ENCODE measurements around the gene STOX2. TPM values are rescaled to one million over a fixed set of nuclear protein-coding genes. Genes with fewer than 3 reads are reported as not detected.

STOX2 gene
- total RNA-seq = 26.7 TPM in 2 replicates
- long read RNA-seq, partial matches to known transcripts = 10 of 22 reads
- long read RNA-seq, other reads (novel, unspliced or antisense) = 11 of 22 reads

- no peaks in the 10 kb centered on the region for H3K27me3 Mint-ChIP-seq (ENCODE audit: low read depth)
- H3K27ac Mint-ChIP-seq (ENCODE audit: unreplicated experiment) = peak within 1 kb of the TSS; percentile 85
- H3K9me3 Mint-ChIP-seq = peaks cover 10% of the 10 kb centered on the region
- TF ChIP-seq, protein P1, sequence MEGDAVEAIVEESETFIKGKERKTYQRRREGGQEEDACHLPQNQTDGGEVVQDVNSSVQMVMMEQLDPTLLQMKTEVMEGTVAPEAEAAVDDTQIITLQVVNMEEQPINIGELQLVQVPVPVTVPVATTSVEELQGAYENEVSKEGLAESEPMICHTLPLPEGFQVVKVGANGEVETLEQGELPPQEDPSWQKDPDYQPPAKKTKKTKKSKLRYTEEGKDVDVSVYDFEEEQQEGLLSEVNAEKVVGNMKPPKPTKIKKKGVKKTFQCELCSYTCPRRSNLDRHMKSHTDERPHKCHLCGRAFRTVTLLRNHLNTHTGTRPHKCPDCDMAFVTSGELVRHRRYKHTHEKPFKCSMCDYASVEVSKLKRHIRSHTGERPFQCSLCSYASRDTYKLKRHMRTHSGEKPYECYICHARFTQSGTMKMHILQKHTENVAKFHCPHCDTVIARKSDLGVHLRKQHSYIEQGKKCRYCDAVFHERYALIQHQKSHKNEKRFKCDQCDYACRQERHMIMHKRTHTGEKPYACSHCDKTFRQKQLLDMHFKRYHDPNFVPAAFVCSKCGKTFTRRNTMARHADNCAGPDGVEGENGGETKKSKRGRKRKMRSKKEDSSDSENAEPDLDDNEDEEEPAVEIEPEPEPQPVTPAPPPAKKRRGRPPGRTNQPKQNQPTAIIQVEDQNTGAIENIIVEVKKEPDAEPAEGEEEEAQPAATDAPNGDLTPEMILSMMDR (conservative IDR thresholded peaks at IDR 0.05) = no peak
- peaks cover 5% of the 10 kb centered on the region for H3K36me3 Mint-ChIP-seq (ENCODE audit: low read depth)
- DNase-seq (ENCODE audit: low read depth, low spot score) = peak; percentile 79
- no peak within 1 kb of the TSS for H3K4me3 Mint-ChIP-seq
- peaks cover 14% of the 10 kb centered on the region for H3K4me1 Mint-ChIP-seq
Observed at GRCh38 chr4:183905081-183905592, at the start of gene STOX2. STOX2 (plus strand) TSS chr4:183905307; CDS start chr4:183906791, 1,484 bp downstream.

DNA sequence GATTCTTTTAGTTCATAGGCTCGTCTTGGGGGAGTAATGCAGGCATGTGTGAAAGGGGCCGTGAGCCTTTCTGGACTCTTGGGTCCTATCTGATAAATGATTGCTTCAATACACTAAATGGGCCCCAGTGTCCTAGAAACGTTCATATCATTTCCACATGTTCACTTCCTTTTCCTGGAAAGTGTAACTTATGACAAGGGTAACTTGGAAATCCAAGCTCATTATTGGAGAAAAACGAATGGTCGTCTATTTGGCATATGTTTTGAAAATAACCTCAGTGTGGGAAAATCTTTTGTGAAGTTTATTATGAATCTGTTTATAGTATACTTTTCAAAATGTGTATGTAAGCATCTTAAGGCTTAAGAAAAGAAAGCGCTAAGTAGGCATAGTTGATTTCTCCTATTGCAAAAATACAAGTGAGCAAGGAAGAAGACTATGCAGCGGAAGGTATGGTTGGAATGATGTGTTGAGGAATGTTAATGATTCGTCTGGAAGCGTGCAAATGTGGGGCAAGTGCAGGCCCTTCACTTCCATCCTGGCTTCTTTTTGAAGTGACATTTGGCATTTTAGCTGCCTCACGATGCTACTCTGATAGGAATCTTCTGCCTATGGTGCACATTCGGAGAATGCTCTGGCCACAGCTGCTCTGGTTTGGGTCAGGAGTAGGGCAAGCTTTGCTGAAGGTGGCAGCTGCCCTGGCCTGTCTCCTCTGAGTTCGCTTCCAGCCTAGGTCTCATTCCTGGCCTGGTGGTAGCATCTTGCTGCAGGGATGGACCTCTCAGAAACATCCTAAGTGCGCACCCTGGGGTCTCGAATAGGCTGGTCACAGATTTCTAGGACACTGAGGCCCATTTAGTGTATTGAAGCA lies 49.5 kb upstream of the STOX2 start:
- Mint-ChIP-seq H3K36me3 (ENCODE audit: low read depth) (no peaks in the 10 kb centered on the region), H3K4me1 (peaks cover 29% of the 10 kb centered on the region), H3K27ac (ENCODE audit: unreplicated experiment) (no peak overlapping the region), H3K4me3 (no peak overlapping the region), H3K27me3 (ENCODE audit: low read depth) (peaks cover 14% of the 10 kb centered on the region), H3K9me3 (peaks cover 2% of the 10 kb centered on the region)
- no peak for DNase-seq (ENCODE audit: low read depth, low spot score)
- TF ChIP-seq, protein P1 (conservative IDR thresholded peaks at IDR 0.05) = no peak

- Mint-ChIP-seq H3K9me3 (peaks cover 2% of the 10 kb centered on the region), H3K36me3 (ENCODE audit: low read depth) (no peaks in the 10 kb centered on the region), H3K27me3 (ENCODE audit: low read depth) (peaks cover 10% of the 10 kb centered on the region), H3K4me1 (peaks cover 35% of the 10 kb centered on the region), H3K4me3 (no peak overlapping the region), H3K27ac (ENCODE audit: unreplicated experiment) (no peak overlapping the region)
- no peak for DNase-seq (ENCODE audit: low read depth, low spot score)
- TF ChIP-seq, protein P1 (conservative IDR thresholded peaks at IDR 0.05) = no peak
Observed at GRCh38 chr4:183857040-183857439, 48.1 kb upstream of the STOX2 start.

- peak overlapping the region; percentile 8 for H3K4me3 Mint-ChIP-seq
Observed at GRCh38 chr4:183858011-183858615, 47.0 kb upstream of the STOX2 start.

DNA sequence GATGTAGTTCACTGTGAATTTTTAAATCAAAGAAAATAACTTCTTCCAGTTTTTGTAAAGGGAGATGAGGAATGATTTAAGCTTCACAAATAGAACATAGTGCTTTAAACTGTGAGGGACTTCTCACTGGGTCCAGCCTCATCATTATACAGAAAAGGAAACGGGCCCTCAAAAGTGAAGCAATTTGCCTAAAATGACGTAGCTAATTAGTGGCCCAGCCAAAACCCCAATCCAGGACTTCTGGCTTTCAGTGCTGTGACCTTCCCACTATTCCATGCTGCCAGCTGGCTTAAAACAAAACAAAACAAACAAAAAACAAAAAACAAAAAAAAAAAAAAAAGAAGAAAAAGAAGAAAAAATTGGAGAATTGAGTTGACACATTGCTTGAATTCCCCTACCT lies 45.0 kb upstream of the STOX2 start:
- no peak overlapping the region for H3K27ac Mint-ChIP-seq (ENCODE audit: unreplicated experiment)
- peaks cover 35% of the 10 kb centered on the region for H3K4me1 Mint-ChIP-seq

More at GRCh38 chr4:183858011-183858615, 47.0 kb upstream of the STOX2 start:
- TF ChIP-seq, protein P1 (conservative IDR thresholded peaks at IDR 0.05) = no peak
- H3K27me3 Mint-ChIP-seq (ENCODE audit: low read depth) = peaks cover 4% of the 10 kb centered on the region
- H3K27ac Mint-ChIP-seq (ENCODE audit: unreplicated experiment) = peak overlapping the region; percentile 58
- peak; percentile 12 for DNase-seq (ENCODE audit: low read depth, low spot score)
- H3K9me3 Mint-ChIP-seq = peaks cover 2% of the 10 kb centered on the region
- no peaks in the 10 kb centered on the region for H3K36me3 Mint-ChIP-seq (ENCODE audit: low read depth)
- H3K4me1 Mint-ChIP-seq = peaks cover 35% of the 10 kb centered on the region

More for the DNA sequence above, 45.0 kb upstream of the STOX2 start:
- Mint-ChIP-seq H3K4me3 (no peak overlapping the region), H3K27me3 (ENCODE audit: low read depth) (peaks cover 3% of the 10 kb centered on the region), H3K9me3 (peaks cover 2% of the 10 kb centered on the region), H3K36me3 (ENCODE audit: low read depth) (no peaks in the 10 kb centered on the region)
- TF ChIP-seq, protein P1 (conservative IDR thresholded peaks at IDR 0.05) = no peak
- DNase-seq (ENCODE audit: low read depth, low spot score) = no peak
